Stomach (tissue), 9 donors: Measurements from ENCODE around the gene TTC28. TPM values are rescaled to one million over a fixed set of nuclear protein-coding genes. Genes with fewer than 3 reads are reported as not detected.
A peak's percentile ranks its signal among the peaks of the same experiment; 100 is the strongest.

Experiments used
- DNase-seq, 2 donors: peaks; one replicate each; pipeline versions ENCODE4 v3.0.0 to v3.0.0-alpha.2; 2013 to 2019
- H3K27ac ChIP-seq, 5 donors: fragments of 200-600 bp in 4 of 5; sonication (generic) in 4 of 5; one replicate each; pipeline ENCODE4 v1.5.1; 2013 to 2019; ENCODE audit warnings: mild to moderate bottlenecking in 1 of 5, moderate library complexity in 1 of 5
- H3K27me3 ChIP-seq, 3 donors: fragments of 200-600 bp; sonication (generic); one replicate each; pipeline ENCODE4 v1.5.1; 2017 to 2019; ENCODE audit warnings: mixed run types in 1 of 3
- H3K36me3 ChIP-seq, 4 donors: fragments of 200-600 bp; sonication (generic); 1 replicate in 3 of 4; 2 replicates in 1 of 4; pipeline ENCODE4 v1.5.1; 2016 to 2019
- H3K4me1 ChIP-seq, 4 donors: fragments of 200-600 bp; sonication (generic); one replicate each; pipeline ENCODE4 v1.5.1; 2016 to 2019
- H3K4me3 ChIP-seq, 4 donors: fragments of 200-600 bp; sonication (generic) in 3 of 4; one replicate each; pipeline ENCODE4 v1.5.1; 2016 to 2019; ENCODE audit warnings: mild to moderate bottlenecking in 1 of 4
- H3K9me3 ChIP-seq, 4 donors: fragments of 200-600 bp; sonication (generic); one replicate each; pipeline ENCODE4 v1.5.1; 2016 to 2019
- EP300 ChIP-seq: sonication (generic); formaldehyde crosslinking; IDR thresholded peaks from one replicate; pipeline ENCODE4 v1.6.1; 2017; ENCODE audit warnings: antibody characterized with exemption
- POLR2A ChIP-seq, 4 donors: fragments of 450-650 bp; IDR thresholded peaks; one replicate each; pipeline ENCODE4 v1.6.1; 2016; ENCODE audit warnings: antibody characterized with exemption in 4 of 4, control low read depth in 2 of 4, mild to moderate bottlenecking in 1 of 4, moderate library complexity in 1 of 4
- POLR2AphosphoS5 ChIP-seq, 3 donors: sonication (generic); formaldehyde crosslinking; IDR thresholded peaks; one replicate each; pipeline ENCODE4 v1.6.1; 2016; ENCODE audit warnings: antibody characterized with exemption in 3 of 3
- WGBS, 5 donors: extraction: QIAGEN DNeasy Blood & Tissue Kit in 3 of 5; methylation state at CpG; one replicate each; pipeline versions ENCODE4 v1.1.5 to v1.1.7; 2013 to 2018; 5-methylcytosine and 5-hydroxymethylcytosine counted together
- intact Hi-C: fragments of 100-400 bp; cut with DNase I; formaldehyde crosslinking; loops from one replicate; pipeline ENCODE4 v1.15.1; 2023; ENCODE audit warnings: low total_unique reads
- polyA plus RNA-seq, 3 donors: library from polyadenylated mRNA; stranded (reverse); fragments of 200-250 nt; gene quantifications; one replicate each; pipeline ENCODE4 v1.2.3, GENCODE V29; 2013
- total RNA-seq, 5 donors: library from RNA; depleted of rRNA; stranded (reverse); fragments of >200 nt; gene quantifications; one replicate each; pipeline versions ENCODE4 v1.1.0 to v1.2.3, GENCODE V29; 2014 to 2016
- TF ChIP-seq, protein P1 (sequence below), 7 experiments: fragments of 450-650 bp in 4 of 7; fragments of 200-600 bp in 3 of 7; sonication (generic) in 3 of 7; IDR thresholded peaks; one replicate each; pipeline ENCODE4 v1.5.1; 2016 to 2019; ENCODE audit warnings: antibody characterized with exemption in 7 of 7, control low read depth in 2 of 7, mild to moderate bottlenecking in 1 of 7
- donor health status: healthy with polysubstance abuse.
- donor health status: Bipolar disorder and iron deficiency.
- donor health status: healthy.

Gene TTC28
- total and polyA plus RNA-seq, 8 donors, result 1.7 to 53.4 (median 24.6) TPM

- peaks cover 3 to 47% (median 25%) of the 10 kb centered on the region in 4 donors for H3K4me1 ChIP-seq
- 64 to 93% (median 78%) methylated on average over 1 of the region's 1 CpG for WGBS, 5 donors
- H3K9me3 ChIP-seq, result peaks cover 0 to 10% (median 4%) of the 10 kb centered on the region in 4 donors
- H3K36me3 ChIP-seq, result no peaks in the 10 kb centered on the region
- intact Hi-C loops, result no loop called here
- TF ChIP-seq EP300, result no peak
- TF ChIP-seq POLR2AphosphoS5 (IDR thresholded peaks at IDR 0.05), result no peak
- TF ChIP-seq, protein P1, sequence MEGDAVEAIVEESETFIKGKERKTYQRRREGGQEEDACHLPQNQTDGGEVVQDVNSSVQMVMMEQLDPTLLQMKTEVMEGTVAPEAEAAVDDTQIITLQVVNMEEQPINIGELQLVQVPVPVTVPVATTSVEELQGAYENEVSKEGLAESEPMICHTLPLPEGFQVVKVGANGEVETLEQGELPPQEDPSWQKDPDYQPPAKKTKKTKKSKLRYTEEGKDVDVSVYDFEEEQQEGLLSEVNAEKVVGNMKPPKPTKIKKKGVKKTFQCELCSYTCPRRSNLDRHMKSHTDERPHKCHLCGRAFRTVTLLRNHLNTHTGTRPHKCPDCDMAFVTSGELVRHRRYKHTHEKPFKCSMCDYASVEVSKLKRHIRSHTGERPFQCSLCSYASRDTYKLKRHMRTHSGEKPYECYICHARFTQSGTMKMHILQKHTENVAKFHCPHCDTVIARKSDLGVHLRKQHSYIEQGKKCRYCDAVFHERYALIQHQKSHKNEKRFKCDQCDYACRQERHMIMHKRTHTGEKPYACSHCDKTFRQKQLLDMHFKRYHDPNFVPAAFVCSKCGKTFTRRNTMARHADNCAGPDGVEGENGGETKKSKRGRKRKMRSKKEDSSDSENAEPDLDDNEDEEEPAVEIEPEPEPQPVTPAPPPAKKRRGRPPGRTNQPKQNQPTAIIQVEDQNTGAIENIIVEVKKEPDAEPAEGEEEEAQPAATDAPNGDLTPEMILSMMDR (IDR thresholded peaks at IDR 0.05), result no peak
- no peak for TF ChIP-seq POLR2A (IDR thresholded peaks at IDR 0.05)
- no peaks in the 10 kb centered on the region for H3K27me3 ChIP-seq
- DNase-seq, result no peak
- peak overlapping the region in 2 of 5 donors; percentile 39 to 43 for H3K27ac ChIP-seq
- no peak overlapping the region for H3K4me3 ChIP-seq
Measured at GRCh38 chr22:28139516-28139915, 540.1 kb downstream of the TTC28 start.

DNA sequence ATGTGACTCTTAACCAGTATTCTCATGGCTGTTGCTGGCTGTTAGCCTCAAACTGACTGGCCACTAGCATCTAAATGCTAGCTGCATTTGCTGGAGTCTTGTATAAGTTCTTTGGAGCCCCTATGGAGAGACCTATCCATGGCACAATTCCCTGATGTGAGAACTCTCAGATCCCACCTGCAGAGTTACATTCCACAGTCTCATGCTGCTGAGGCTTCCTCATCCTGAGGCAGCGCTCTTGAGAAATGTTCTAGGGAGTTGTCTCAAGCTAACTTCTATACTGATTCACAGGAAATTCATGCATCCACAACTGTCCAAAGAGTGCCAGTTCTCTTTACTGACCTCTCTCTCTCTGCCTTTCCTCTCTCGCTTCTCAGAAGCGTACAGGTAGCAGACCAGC is 542.6 kb downstream of the TTC28 start:
- no peak for DNase-seq
- intact Hi-C loops, result no loop called here
- 95 to 99% (median 96%) methylated on average over 3 of the region's 3 CpGs for WGBS, 5 donors
- H3K4me1 ChIP-seq, result peaks cover 0 to 23% (median 11%) of the 10 kb centered on the region in 4 donors
- H3K27ac ChIP-seq, result no peak overlapping the region
- no peak overlapping the region for H3K4me3 ChIP-seq
- no peaks in the 10 kb centered on the region for H3K27me3 ChIP-seq
- TF ChIP-seq, protein P1 (IDR thresholded peaks at IDR 0.05), result no peak
- TF ChIP-seq EP300, result no peak
- no peak for TF ChIP-seq POLR2AphosphoS5 (IDR thresholded peaks at IDR 0.05)
- TF ChIP-seq POLR2A (IDR thresholded peaks at IDR 0.05), result no peak
- peaks cover 0 to 10% (median 4%) of the 10 kb centered on the region in 4 donors for H3K9me3 ChIP-seq
- H3K36me3 ChIP-seq, result no peaks in the 10 kb centered on the region

DNA sequence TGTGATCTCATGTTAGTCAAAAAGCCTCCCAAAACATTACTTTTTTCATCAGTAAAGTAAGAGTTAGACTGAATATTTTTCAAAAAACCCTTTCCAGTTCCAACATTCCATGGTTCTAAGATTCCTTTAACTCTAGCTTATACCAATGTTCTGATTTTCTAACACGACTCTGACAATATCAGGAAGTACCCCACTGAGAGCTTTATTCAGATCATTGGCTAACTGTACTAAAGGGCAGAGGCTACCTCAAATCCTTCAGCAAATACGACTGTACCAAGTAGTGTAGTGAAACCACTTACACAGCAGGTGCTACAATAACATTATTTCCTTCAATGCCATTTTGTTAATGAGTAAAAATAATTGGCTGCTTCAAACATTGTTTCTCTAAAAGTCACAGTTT is 547.2 kb downstream of the TTC28 start:
- H3K27ac ChIP-seq, result no peak overlapping the region
- no peaks in the 10 kb centered on the region for H3K36me3 ChIP-seq
- WGBS, 5 donors, result 84 to 88% (median 85%) methylated on average over 2 of the region's 2 CpGs
- H3K4me1 ChIP-seq, result no peaks in the 10 kb centered on the region
- DNase-seq, result no peak
- no peak for TF ChIP-seq EP300
- TF ChIP-seq, protein P1 (IDR thresholded peaks at IDR 0.05), result no peak
- H3K27me3 ChIP-seq, result no peaks in the 10 kb centered on the region
- peaks cover 0 to 7% (median 3%) of the 10 kb centered on the region in 4 donors for H3K9me3 ChIP-seq
- intact Hi-C loops, result no loop called here
- H3K4me3 ChIP-seq, result no peak overlapping the region

- intact Hi-C loops, result no loop called here
Measured at GRCh38 chr22:28129319-28129962, 550.2 kb downstream of the TTC28 start.

More at GRCh38 chr22:28129319-28129962, 550.2 kb downstream of the TTC28 start:
- TF ChIP-seq, protein P1 (IDR thresholded peaks at IDR 0.05), result no peak
- Histone ChIP-seq H3K4me3 (no peak overlapping the region), H3K27me3 (no peaks in the 10 kb centered on the region), H3K36me3 (no peaks in the 10 kb centered on the region), H3K4me1 (no peaks in the 10 kb centered on the region), H3K27ac (no peak overlapping the region), H3K9me3 (no peaks in the 10 kb centered on the region)
- DNase-seq, result no peak
- 84 to 91% (median 87%) methylated on average over 7 of the region's 7 CpGs for WGBS, 5 donors
